ENCODE results near the gene SMO.
"Not testable (repeated sequence)": the region's sequence is repeated elsewhere in the genome, so short reads cannot be mapped to it uniquely, and the experiment has no call there.

SMO gene

GRCh38 chr7:129162732-129163131 lies 25.7 kb upstream of the SMO start:
- Mint-ChIP-seq H3K27ac (peak overlapping the region; percentile 73), H3K4me1 (peaks cover 50% of the 10 kb centered on the region), H3K4me3 (peak overlapping the region; percentile 43), H3K36me3 (peaks cover 25% of the 10 kb centered on the region), H3K27me3 (no peaks in the 10 kb centered on the region), H3K9me3 (no peaks in the 10 kb centered on the region)
- ATAC-seq (ENCODE audit: low read depth) (no peak), DNase-seq (ENCODE audit: low spot score in 2 of 2) (no peak)

GRCh38 chr7:129163875-129164544 lies 24.4 kb upstream of the SMO start:
- Mint-ChIP-seq H3K36me3 (peaks cover 17% of the 10 kb centered on the region), H3K9me3 (no peaks in the 10 kb centered on the region), H3K27ac (no peak overlapping the region), H3K4me3 (no peak overlapping the region), H3K4me1 (peaks cover 53% of the 10 kb centered on the region), H3K27me3 (no peaks in the 10 kb centered on the region)
- peak in 1 of 2 donors; percentile 51 for DNase-seq (ENCODE audit: low spot score in 2 of 2)
- peak; percentile 26 for ATAC-seq (ENCODE audit: low read depth)

GRCh38 chr7:129166745-129167144 lies 21.7 kb upstream of the SMO start:
- peaks cover 17% of the 10 kb centered on the region for H3K36me3 Mint-ChIP-seq
- H3K4me3 Mint-ChIP-seq = no peak overlapping the region
- DNase-seq (ENCODE audit: low spot score in 2 of 2) (no peak), ATAC-seq (ENCODE audit: low read depth) (peak; percentile 71)
- H3K27ac Mint-ChIP-seq = peak overlapping the region; percentile 70
- H3K27me3 Mint-ChIP-seq = no peaks in the 10 kb centered on the region
- H3K4me1 Mint-ChIP-seq = peaks cover 39% of the 10 kb centered on the region
- H3K9me3 Mint-ChIP-seq = no peaks in the 10 kb centered on the region

- Mint-ChIP-seq H3K9me3 (no peaks in the 10 kb centered on the region), H3K27ac (peak overlapping the region; percentile 70), H3K4me3 (peak overlapping the region; percentile 87), H3K4me1 (peaks cover 29% of the 10 kb centered on the region), H3K27me3 (no peaks in the 10 kb centered on the region), H3K36me3 (peaks cover 13% of the 10 kb centered on the region)
- DNase-seq (ENCODE audit: low spot score in 2 of 2) (no peak), ATAC-seq (ENCODE audit: low read depth) (no peak)
Measured at GRCh38 chr7:129167817-129168216, 20.6 kb upstream of the SMO start.

GRCh38 chr7:129168231-129169021 lies 20.0 kb upstream of the SMO start:
- no peaks in the 10 kb centered on the region for H3K27me3 Mint-ChIP-seq

GRCh38 chr7:129169171-129169671 lies 19.2 kb upstream of the SMO start:
- peak in 1 of 2 donors; percentile 56 for DNase-seq (ENCODE audit: low spot score in 2 of 2)
- Mint-ChIP-seq H3K36me3 (peaks cover 12% of the 10 kb centered on the region), H3K4me3 (peak overlapping the region; percentile 87), H3K4me1 (peaks cover 22% of the 10 kb centered on the region), H3K27ac (peak overlapping the region; percentile 87), H3K9me3 (no peaks in the 10 kb centered on the region), H3K27me3 (no peaks in the 10 kb centered on the region)
- ATAC-seq (ENCODE audit: low read depth) = peak; percentile 61

More at GRCh38 chr7:129168231-129169021, 20.0 kb upstream of the SMO start:
- ATAC-seq (ENCODE audit: low read depth) (no peak), DNase-seq (ENCODE audit: low spot score in 2 of 2) (no peak)
- peaks cover 12% of the 10 kb centered on the region for H3K36me3 Mint-ChIP-seq
- H3K4me3 Mint-ChIP-seq = peak overlapping the region; percentile 87
- peaks cover 26% of the 10 kb centered on the region for H3K4me1 Mint-ChIP-seq
- no peaks in the 10 kb centered on the region for H3K9me3 Mint-ChIP-seq
- H3K27ac Mint-ChIP-seq = peak overlapping the region; percentile 70

- H3K9me3 Mint-ChIP-seq = no peaks in the 10 kb centered on the region
- peaks cover 12% of the 10 kb centered on the region for H3K36me3 Mint-ChIP-seq
- peak overlapping the region; percentile 87 for H3K27ac Mint-ChIP-seq
- ATAC-seq (ENCODE audit: low read depth) (peak; percentile 69), DNase-seq (ENCODE audit: low spot score in 2 of 2) (no peak)
- peak overlapping the region; percentile 87 for H3K4me3 Mint-ChIP-seq
- peaks cover 22% of the 10 kb centered on the region for H3K4me1 Mint-ChIP-seq
- H3K27me3 Mint-ChIP-seq = no peaks in the 10 kb centered on the region
Measured at GRCh38 chr7:129169686-129170440, 18.6 kb upstream of the SMO start.

- H3K27ac Mint-ChIP-seq = peak overlapping the region; percentile 87
- ATAC-seq (ENCODE audit: low read depth) (no peak), DNase-seq (ENCODE audit: low spot score in 2 of 2) (no peak)
Measured at GRCh38 chr7:129170441-129171021, 17.9 kb upstream of the SMO start.

GRCh38 chr7:129173861-129174260 lies 14.6 kb upstream of the SMO start:
- not testable (repeated sequence) for H3K27me3 Mint-ChIP-seq; H3K36me3 Mint-ChIP-seq; H3K4me3 Mint-ChIP-seq; ATAC-seq (ENCODE audit: low read depth); DNase-seq (ENCODE audit: low spot score in 2 of 2); H3K9me3 Mint-ChIP-seq; H3K27ac Mint-ChIP-seq
- peaks cover 10% of the 10 kb centered on the region for H3K4me1 Mint-ChIP-seq

More at GRCh38 chr7:129170441-129171021, 17.9 kb upstream of the SMO start:
- H3K4me1 Mint-ChIP-seq = peaks cover 22% of the 10 kb centered on the region
- no peak overlapping the region for H3K4me3 Mint-ChIP-seq
- peaks cover 6% of the 10 kb centered on the region for H3K36me3 Mint-ChIP-seq
- H3K27me3 Mint-ChIP-seq = no peaks in the 10 kb centered on the region
- no peaks in the 10 kb centered on the region for H3K9me3 Mint-ChIP-seq

- DNase-seq (ENCODE audit: low spot score in 2 of 2) = no peak
- peak; percentile 10 for ATAC-seq (ENCODE audit: low read depth)
- no peaks in the 10 kb centered on the region for H3K9me3 Mint-ChIP-seq
- H3K27me3 Mint-ChIP-seq = no peaks in the 10 kb centered on the region
- peaks cover 2% of the 10 kb centered on the region for H3K36me3 Mint-ChIP-seq
- H3K4me1 Mint-ChIP-seq = peaks cover 2% of the 10 kb centered on the region
- H3K4me3 Mint-ChIP-seq = no peak overlapping the region
- no peak overlapping the region for H3K27ac Mint-ChIP-seq
Measured at GRCh38 chr7:129176916-129177710, 11.3 kb upstream of the SMO start.

GRCh38 chr7:129184981-129185670 lies 3.3 kb upstream of the SMO start:
- H3K27me3 Mint-ChIP-seq = peaks cover 13% of the 10 kb centered on the region

GRCh38 chr7:129186749-129187260 lies 1.6 kb upstream of the SMO start:
- H3K27ac Mint-ChIP-seq = no peak overlapping the region
- ATAC-seq (ENCODE audit: low read depth) = no peak
- no peak for DNase-seq (ENCODE audit: low spot score in 2 of 2)
- no peak overlapping the region for H3K4me3 Mint-ChIP-seq
- H3K4me1 Mint-ChIP-seq = peaks cover 20% of the 10 kb centered on the region
- no peaks in the 10 kb centered on the region for H3K36me3 Mint-ChIP-seq
- H3K9me3 Mint-ChIP-seq = no peaks in the 10 kb centered on the region
- H3K27me3 Mint-ChIP-seq = peaks cover 13% of the 10 kb centered on the region

More at GRCh38 chr7:129184981-129185670, 3.3 kb upstream of the SMO start:
- Mint-ChIP-seq H3K36me3 (no peaks in the 10 kb centered on the region), H3K9me3 (no peaks in the 10 kb centered on the region), H3K27ac (no peak overlapping the region), H3K4me3 (no peak overlapping the region), H3K4me1 (peaks cover 20% of the 10 kb centered on the region)
- ATAC-seq (ENCODE audit: low read depth) = no peak
- DNase-seq (ENCODE audit: low spot score in 2 of 2) = no peak

Data from memory B cell (primary cell).